GM19043 (cell line): ENCODE data around the gene MTUS2.

ENCODE experiments used
- ATAC-seq: cut with Tn5 transposase; IDR thresholded peaks from one replicate; pipeline ENCODE4 v1.9.1; 2021; ENCODE audit warnings: low read depth; ENCODE audit not compliant: unreplicated experiment

The MTUS2 gene

GRCh38 chr13:28854657-28855056 lies 34.5 kb downstream of the MTUS2 start:
- no peak for ATAC-seq

GRCh38 chr13:28856287-28856686 lies 36.1 kb downstream of the MTUS2 start:
- ATAC-seq = no peak

GRCh38 chr13:28859069-28859468 lies 38.9 kb downstream of the MTUS2 start:
- ATAC-seq = no peak

GRCh38 chr13:28859717-28860116 lies 39.6 kb downstream of the MTUS2 start:
- ATAC-seq = no peak

GRCh38 chr13:28864544-28864943 lies 44.4 kb downstream of the MTUS2 start:
- no peak for ATAC-seq

GRCh38 chr13:28865149-28865744 lies 45.1 kb downstream of the MTUS2 start:
- ATAC-seq = no peak

GRCh38 chr13:28865951-28866350 lies 45.8 kb downstream of the MTUS2 start:
- ATAC-seq = no peak

- no peak for ATAC-seq
Measured at GRCh38 chr13:28866932-28867331, 46.8 kb downstream of the MTUS2 start.

GRCh38 chr13:28867564-28867963 lies 47.4 kb downstream of the MTUS2 start:
- no peak for ATAC-seq

GRCh38 chr13:28872427-28873176 lies 52.5 kb downstream of the MTUS2 start:
- no peak for ATAC-seq

GRCh38 chr13:28875846-28876615 lies 55.9 kb downstream of the MTUS2 start:
- ATAC-seq = no peak

GRCh38 chr13:28877408-28877807 lies 57.3 kb downstream of the MTUS2 start:
- ATAC-seq = no peak

GRCh38 chr13:28885181-28885580 lies 65.0 kb downstream of the MTUS2 start:
- no peak for ATAC-seq

GRCh38 chr13:28889086-28889732 lies 69.1 kb downstream of the MTUS2 start:
- no peak for ATAC-seq

- ATAC-seq = no peak
Measured at GRCh38 chr13:28890712-28891111, 70.6 kb downstream of the MTUS2 start.

GRCh38 chr13:28918030-28918429 lies 97.9 kb downstream of the MTUS2 start:
- ATAC-seq = no peak

GRCh38 chr13:28922341-28922740 lies 102.2 kb downstream of the MTUS2 start:
- no peak for ATAC-seq

- no peak for ATAC-seq
Measured at GRCh38 chr13:28935104-28935503, 115.0 kb downstream of the MTUS2 start.

- no peak for ATAC-seq
Measured at GRCh38 chr13:28942906-28943305, 122.8 kb downstream of the MTUS2 start.

GRCh38 chr13:28953714-28954418 lies 133.7 kb downstream of the MTUS2 start:
- no peak for ATAC-seq

GRCh38 chr13:28954419-28954725 lies 134.2 kb downstream of the MTUS2 start:
- no peak for ATAC-seq
